GM18520 (cell line): ENCODE data around the gene HSPA1L.
A peak's percentile ranks its signal among the peaks of the same experiment; 100 is the strongest.
"Not testable (repeated sequence)": the region's sequence is repeated elsewhere in the genome, so short reads cannot be mapped to it uniquely, and the experiment has no call there.

Source experiments
- ATAC-seq: cut with Tn5 transposase; IDR thresholded peaks from one replicate; pipeline ENCODE4 v1.9.1; 2021; ENCODE audit not compliant: unreplicated experiment

The HSPA1L gene

GRCh38 chr6:31837369-31838113 lies 22.5 kb upstream of the HSPA1L start:
- no peak for ATAC-seq

DNA sequence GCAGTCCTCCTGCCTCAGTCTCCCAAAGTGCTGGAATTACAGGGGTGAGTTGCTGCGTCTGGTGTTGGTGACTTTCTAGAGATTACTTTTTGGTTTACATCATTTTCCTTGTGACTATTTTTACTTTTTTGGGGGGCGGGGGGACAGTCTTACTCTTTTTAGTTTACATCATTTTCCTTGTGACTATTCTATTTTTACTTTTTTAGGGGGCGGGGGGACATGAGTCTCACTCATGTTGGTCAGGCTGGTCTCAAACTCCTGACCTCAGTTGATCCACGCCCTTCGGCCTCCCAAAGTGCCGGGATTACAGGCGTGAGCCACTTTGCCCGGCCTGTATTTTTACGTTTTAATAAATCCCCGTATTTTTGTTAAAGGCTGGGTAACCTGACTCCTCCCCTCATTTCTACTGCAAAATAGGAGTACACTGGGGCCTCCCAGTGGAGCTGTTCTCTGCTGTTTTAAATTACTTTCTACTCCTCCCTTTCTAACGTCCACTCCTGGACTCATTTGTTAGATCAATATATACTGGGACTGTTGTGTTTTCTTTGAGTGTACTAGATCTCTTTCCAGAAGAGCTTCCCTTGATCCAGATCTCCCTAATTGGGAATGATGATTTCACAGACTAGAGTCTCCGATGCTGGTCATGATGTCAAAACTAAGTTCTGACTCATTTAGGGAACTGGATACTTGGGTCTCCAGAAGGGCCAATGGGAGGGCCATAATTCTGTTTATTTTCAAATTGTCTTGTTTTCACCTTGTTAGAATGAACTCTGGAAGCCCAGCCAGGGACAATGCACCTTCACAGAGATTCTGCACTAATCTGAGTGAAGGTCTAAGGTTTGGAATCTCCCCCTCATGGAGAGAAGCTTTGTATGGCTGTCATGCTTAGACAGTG lies 21.6 kb upstream of the HSPA1L start:
- no peak for ATAC-seq

DNA sequence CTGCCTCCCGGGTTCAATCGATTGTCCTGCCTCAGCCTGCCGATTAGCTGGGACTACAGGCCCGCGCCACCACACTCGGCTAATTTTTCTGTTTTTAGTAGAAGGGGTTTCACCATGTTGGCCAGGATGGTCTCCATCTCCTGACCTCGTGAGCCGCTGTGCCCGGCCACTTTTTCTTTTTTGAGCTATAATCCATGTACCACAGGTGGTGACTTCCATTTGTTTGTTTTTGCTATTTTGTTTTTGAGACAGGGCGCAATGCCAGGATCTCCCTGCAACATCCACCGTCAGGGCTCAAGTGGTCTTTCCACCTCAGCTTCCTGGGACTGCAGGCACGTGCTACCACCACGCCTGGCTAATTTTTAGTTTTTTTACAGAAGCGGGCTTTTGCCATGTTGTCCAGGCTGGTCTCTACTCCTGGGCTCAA lies 21.0 kb upstream of the HSPA1L start:
- ATAC-seq = no peak

DNA sequence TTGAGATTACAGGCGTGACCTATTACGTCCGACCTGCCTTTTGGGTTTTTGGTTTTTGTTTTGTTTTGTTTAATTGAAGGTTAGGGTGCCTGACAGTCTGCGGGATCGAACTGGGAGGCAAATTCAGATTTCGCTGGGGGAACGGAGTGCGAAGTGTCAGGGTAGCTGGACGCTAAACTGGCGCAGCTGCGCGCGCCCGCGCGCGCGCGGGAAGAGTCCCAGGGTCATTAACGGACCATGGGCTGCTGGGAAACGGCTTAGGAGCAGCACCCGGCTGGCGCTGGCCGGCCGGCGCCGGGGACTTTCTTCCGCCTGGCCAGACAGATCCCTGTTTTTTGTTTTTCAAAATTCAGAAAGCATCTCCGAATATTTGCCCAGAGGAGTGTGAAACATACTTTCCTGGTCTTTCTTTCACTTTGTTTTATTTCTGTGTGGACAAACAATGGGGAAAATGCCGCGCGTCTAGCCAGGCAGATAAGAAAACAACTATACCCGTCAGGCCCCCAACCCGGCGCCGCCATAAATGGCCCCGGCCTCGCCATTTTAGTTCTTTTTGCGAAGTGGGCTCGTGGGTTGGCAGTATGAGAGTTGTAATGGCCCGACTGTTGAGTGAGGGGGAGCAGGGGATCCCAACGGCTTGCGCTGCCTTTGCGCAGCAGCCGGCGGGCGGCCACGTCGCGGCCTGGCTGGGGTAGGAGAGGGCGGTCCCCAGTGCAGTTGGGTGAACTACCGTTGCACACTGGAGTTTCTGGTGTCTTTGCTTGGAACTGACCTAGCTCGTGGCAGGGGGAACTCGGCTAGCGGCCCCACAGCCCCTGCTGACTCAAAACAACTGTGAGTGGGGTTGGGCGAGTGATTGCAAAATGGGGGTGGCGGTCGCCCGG lies 19.5 kb upstream of the HSPA1L start:
- ATAC-seq = no peak

DNA sequence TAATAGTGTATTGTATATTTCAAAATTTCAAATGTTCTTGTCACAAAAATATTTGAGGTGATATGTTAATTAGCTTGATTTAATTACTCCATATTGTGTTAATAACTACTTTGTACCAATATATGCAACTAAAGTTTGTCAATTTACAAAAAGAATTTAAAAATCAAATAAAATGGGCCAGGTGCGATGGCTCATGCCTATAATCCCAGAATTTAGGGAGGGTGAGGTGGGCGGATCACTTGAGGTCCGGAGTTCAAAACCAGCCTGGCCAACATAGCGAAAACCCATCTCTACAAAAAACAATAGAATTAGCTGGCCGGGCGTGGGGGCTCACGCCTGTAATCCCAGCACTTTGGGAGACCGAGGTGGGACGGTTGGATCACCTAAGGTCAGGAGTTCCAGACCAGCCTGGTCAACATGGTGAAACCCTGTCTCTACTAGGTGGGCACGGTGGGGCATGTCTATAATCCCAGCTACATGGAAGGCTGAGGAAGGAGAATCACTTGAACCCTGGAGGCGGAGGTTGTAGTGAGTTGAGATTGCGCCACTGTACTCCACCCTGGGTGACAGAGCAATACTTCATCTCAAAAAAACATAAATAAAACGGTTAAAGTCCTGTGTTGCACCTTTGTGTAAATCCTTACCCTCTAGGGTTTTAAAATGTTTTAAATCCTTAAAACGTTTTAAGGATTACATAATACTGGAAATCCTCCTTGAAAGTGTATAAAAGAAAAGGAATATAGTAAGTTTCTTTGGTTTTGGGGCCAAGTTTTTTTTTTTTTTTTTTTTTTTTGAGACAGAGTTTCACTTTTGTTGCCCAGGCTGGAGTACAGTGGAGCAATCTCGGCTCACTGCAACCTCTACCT lies 16.5 kb upstream of the HSPA1L start:
- no peak for ATAC-seq

GRCh38 chr6:31830886-31831335 lies 15.8 kb upstream of the HSPA1L start:
- ATAC-seq = no peak

GRCh38 chr6:31829633-31830283 lies 14.7 kb upstream of the HSPA1L start:
- no peak for ATAC-seq

- ATAC-seq = peak; percentile 46
These were observed 12.4 kb upstream of the HSPA1L start, which contains the start of gene HSPA1B for GRCh38 chr6:31827286-31828079. Gene HSPA1B, plus strand, starts transcription at chr6:31827738. Its CDS starts 213 bp downstream, at chr6:31827951.

DNA sequence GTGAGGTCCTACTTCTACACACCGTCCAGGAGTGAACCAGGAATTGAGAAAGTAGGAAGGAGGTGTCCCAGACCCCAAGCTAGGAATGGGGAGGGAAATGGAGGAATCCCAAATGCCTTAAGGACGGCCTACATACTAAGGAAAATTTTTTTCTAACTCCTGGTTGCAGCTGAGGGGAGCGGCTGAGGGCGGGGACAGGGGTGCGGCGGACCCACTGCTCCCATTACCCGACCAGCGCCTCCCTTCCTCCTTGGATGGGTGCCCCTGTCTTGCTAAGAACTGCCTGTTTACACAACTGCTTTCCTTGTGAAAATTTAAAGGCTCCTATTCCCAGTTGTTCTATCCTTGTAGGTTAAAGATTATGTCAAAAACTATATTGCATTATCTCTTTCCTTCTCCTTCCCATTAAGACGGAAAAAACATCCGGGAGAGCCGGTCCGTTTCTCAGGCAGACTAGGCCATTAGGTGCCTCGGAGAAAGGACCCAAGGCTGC lies 11.8 kb upstream of the HSPA1L start:
- ATAC-seq = no peak

DNA sequence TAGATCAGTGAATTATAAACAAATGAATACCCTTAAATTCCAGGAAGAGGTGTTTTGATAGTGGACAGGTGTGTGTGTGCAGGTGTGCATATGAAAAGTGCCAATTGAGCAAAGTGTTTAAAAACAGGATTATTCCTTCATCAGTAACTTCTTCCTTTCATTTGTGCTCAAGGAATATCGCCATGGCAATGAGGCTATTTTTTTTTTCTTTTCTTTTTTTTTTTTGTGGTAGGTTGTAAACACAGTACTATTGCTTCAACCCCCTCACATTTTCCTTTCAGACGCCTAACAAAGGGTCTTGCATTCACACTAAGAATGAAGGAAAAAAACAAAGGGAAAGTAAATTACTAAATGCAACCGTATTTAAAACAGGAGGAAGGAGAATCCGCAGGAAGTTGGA lies 10.5 kb upstream of the HSPA1L start:
- ATAC-seq = no peak

DNA sequence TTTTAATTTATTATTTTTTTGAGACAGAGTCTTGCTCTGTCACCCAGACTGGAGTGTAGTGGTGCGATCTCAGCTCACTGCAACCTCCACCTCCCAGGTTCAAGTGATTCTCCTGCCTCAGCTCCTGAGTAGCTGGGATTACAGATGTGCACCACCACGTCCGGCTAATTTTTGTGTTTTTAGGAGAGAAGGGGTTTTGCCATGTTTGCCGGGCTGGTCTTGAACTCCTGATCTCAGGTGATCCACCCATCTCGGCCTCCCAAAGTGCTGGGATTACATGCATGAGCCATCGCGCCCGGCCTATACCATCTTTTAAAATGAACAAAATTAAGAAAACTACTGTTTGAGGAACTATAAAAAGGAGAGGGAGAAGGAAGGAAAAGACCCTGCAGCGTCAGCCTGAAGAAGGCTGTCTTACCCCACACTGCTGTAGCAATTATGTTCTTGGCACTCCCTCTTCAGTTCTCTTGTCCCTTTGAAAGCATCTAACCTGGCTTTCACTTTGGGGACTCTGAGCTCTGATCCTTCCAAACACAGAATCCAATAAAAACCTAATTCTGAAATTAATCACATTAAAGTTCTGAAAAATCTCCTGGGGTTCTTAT lies 8.6 kb upstream of the HSPA1L start:
- ATAC-seq = not testable (repeated sequence)

- peak; percentile 39 for ATAC-seq
These were observed 7.1 kb upstream of the HSPA1L start for GRCh38 chr6:31822036-31822821.

GRCh38 chr6:31821301-31822035 lies 6.4 kb upstream of the HSPA1L start:
- peak; percentile 24 for ATAC-seq

GRCh38 chr6:31820399-31820798 lies 5.3 kb upstream of the HSPA1L start:
- ATAC-seq = not testable (repeated sequence)

GRCh38 chr6:31819871-31820299 lies 4.8 kb upstream of the HSPA1L start:
- no peak for ATAC-seq

- not testable (repeated sequence) for ATAC-seq
These were observed 2.9 kb upstream of the HSPA1L start for GRCh38 chr6:31817929-31818511.
